Trophoblast cell (in vitro differentiated cells and primary cell): ENCODE measurements around the gene DNALI1.
"Not testable (repeated sequence)": the region's sequence is repeated elsewhere in the genome, so short reads cannot be mapped to it uniquely, and the experiment has no call there.

Source experiments
- DNase-seq, 2 donors: peaks; one replicate each; pipeline ENCODE4 v3.0.0-alpha.2; 2016
- H2AFZ ChIP-seq: 2 replicates; pipeline ENCODE4 v1.6.1; 2013; ENCODE audit warnings: low read length, moderate library complexity, mild to moderate bottlenecking; ENCODE audit not compliant: insufficient read depth, poor library complexity
- H2AK5ac ChIP-seq: 2 replicates; pipeline ENCODE4 v1.6.1; 2013; ENCODE audit warnings: mild to moderate bottlenecking, low read length
- H2BK120ac ChIP-seq: 2 replicates; pipeline ENCODE4 v1.6.1; 2013; ENCODE audit warnings: low read length, mild to moderate bottlenecking, moderate library complexity; ENCODE audit not compliant: insufficient read depth, poor library complexity
- H2BK12ac ChIP-seq: 2 replicates; pipeline ENCODE4 v1.6.1; 2013; ENCODE audit warnings: mild to moderate bottlenecking, low read length, moderate library complexity
- H2BK5ac ChIP-seq: 2 replicates; pipeline ENCODE4 v1.6.1; 2013; ENCODE audit warnings: low read length, low read depth, moderate library complexity, mild to moderate bottlenecking; ENCODE audit not compliant: poor library complexity
- H3K14ac ChIP-seq: 2 replicates; pipeline ENCODE4 v1.6.1; 2013; ENCODE audit warnings: mild to moderate bottlenecking, low read length
- H3K18ac ChIP-seq: 2 replicates; pipeline ENCODE4 v1.6.1; 2013; ENCODE audit warnings: mild to moderate bottlenecking, low read length
- H3K23ac ChIP-seq: 2 replicates; pipeline ENCODE4 v1.6.1; 2013; ENCODE audit warnings: low read length
- H3K27ac ChIP-seq: 2 replicates; pipeline ENCODE4 v1.5.1; 2013; ENCODE audit warnings: low read depth, mild to moderate bottlenecking, inconsistent platforms, low read length, moderate library complexity
- H3K27me3 ChIP-seq: 2 replicates; pipeline ENCODE4 v1.6.1; 2013; ENCODE audit warnings: inconsistent platforms, mild to moderate bottlenecking, low read length, moderate library complexity; ENCODE audit not compliant: insufficient read depth
- H3K36me3 ChIP-seq, 2 experiments: 1 replicate in 1 of 2; 2 replicates in 1 of 2; pipeline ENCODE4 v1.6.1; 2013; ENCODE audit warnings: low read length in 2 of 2, mild to moderate bottlenecking in 2 of 2, moderate library complexity in 1 of 2; ENCODE audit not compliant: insufficient read depth in 2 of 2, control insufficient read depth in 1 of 2
- H3K4ac ChIP-seq: 2 replicates; pipeline ENCODE4 v1.6.1; 2013; ENCODE audit warnings: low read depth, mild to moderate bottlenecking, low read length, moderate library complexity
- H3K4me1 ChIP-seq, 2 experiments: 1 replicate in 1 of 2; 2 replicates in 1 of 2; pipeline ENCODE4 v1.6.1; 2013; ENCODE audit warnings: low read length in 2 of 2, mild to moderate bottlenecking in 2 of 2, moderate library complexity in 1 of 2; ENCODE audit not compliant: insufficient read depth in 2 of 2, control insufficient read depth in 1 of 2
- H3K4me2 ChIP-seq: 2 replicates; pipeline ENCODE4 v1.6.1; 2013; ENCODE audit warnings: inconsistent platforms, mild to moderate bottlenecking, low read length, moderate library complexity
- H3K4me3 ChIP-seq: 2 replicates; pipeline ENCODE4 v1.5.1; 2013; ENCODE audit warnings: mild to moderate bottlenecking, low read depth, low read length, inconsistent platforms
- H3K79me1 ChIP-seq: one replicate; pipeline ENCODE4 v1.6.1; 2013; ENCODE audit warnings: low read length
- H3K79me2 ChIP-seq: 2 replicates; pipeline ENCODE4 v1.6.1; 2013; ENCODE audit warnings: low read length, mild to moderate bottlenecking; ENCODE audit not compliant: control insufficient read depth, insufficient read depth, poor library complexity
- H3K9ac ChIP-seq: 2 replicates; pipeline ENCODE4 v1.6.1; 2013; ENCODE audit warnings: mild to moderate bottlenecking, low read length
- H3K9me3 ChIP-seq: 2 replicates; pipeline ENCODE4 v1.6.1; 2013; ENCODE audit warnings: low read depth, mild to moderate bottlenecking, control low read depth, inconsistent platforms, low read length; ENCODE audit not compliant: insufficient read depth
- H4K12ac ChIP-seq: 2 replicates; pipeline ENCODE4 v1.6.1; 2013; ENCODE audit warnings: low read depth, mild to moderate bottlenecking, low read length, moderate library complexity
- H4K8ac ChIP-seq: 2 replicates; pipeline ENCODE4 v1.6.1; 2013; ENCODE audit warnings: low read depth, mild to moderate bottlenecking, low read length, moderate library complexity
- H4K91ac ChIP-seq: one replicate; pipeline ENCODE4 v1.6.1; 2013; ENCODE audit warnings: low read depth, mild to moderate bottlenecking, low read length, moderate library complexity
- WGBS: extraction: QIAGEN DNeasy Blood & Tissue Kit; methylation state at CpG from one replicate; pipeline ENCODE4 v1.1.7; 2013; ENCODE audit warnings: missing lambda C conversion rate; ENCODE audit not compliant: insufficient read length, insufficient coverage; ENCODE audit errors: extremely low coverage; 5-methylcytosine and 5-hydroxymethylcytosine counted together

DNALI1 gene

GRCh38 chr1:37515185-37516034 is 41.3 kb upstream of the DNALI1 start:
- Histone ChIP-seq H3K79me1 (peaks cover 7% of the 10 kb centered on the region), H3K4ac (no peak overlapping the region), H3K23ac (no peak overlapping the region), H3K4me3 (peak overlapping the region; percentile 65), H2BK12ac (no peak overlapping the region), H3K79me2 (peaks cover 7% of the 10 kb centered on the region), H3K27me3 (no peaks in the 10 kb centered on the region), H3K14ac (no peak overlapping the region), H4K8ac (peak overlapping the region; percentile 81), H3K27ac (peak overlapping the region; percentile 66), H3K9ac (peak overlapping the region; percentile 57), H2BK120ac (no peak overlapping the region), H2BK5ac (no peak overlapping the region), H3K9me3 (no peaks in the 10 kb centered on the region), H3K4me2 (peak overlapping the region; percentile 92), H3K18ac (no peak overlapping the region), H3K4me1 (peaks cover 5 to 6% of the 10 kb centered on the region in 2 experiments), H2AFZ (peak overlapping the region; percentile 47), H4K91ac (peak overlapping the region; percentile 67), H3K36me3 (peaks cover 4 to 5% of the 10 kb centered on the region in 2 experiments), H2AK5ac (no peak overlapping the region), H4K12ac (peak overlapping the region; percentile 37)
- no CpG with 5 or more reads among the region's 18 CpGs for WGBS
- no peak for DNase-seq

GRCh38 chr1:37517569-37517968 is 39.2 kb upstream of the DNALI1 start:
- H2BK5ac ChIP-seq: no peak overlapping the region
- no peak overlapping the region for H3K27ac ChIP-seq
- H4K91ac ChIP-seq: no peak overlapping the region
- H3K4me1 ChIP-seq: peaks cover 5 to 6% of the 10 kb centered on the region in 2 experiments
- H3K4me2 ChIP-seq: no peak overlapping the region
- no CpG with 5 or more reads among the region's 1 CpG for WGBS
- H2AK5ac ChIP-seq: no peak overlapping the region
- no peak overlapping the region for H3K9ac ChIP-seq
- H3K4me3 ChIP-seq: no peak overlapping the region
- no peak overlapping the region for H2AFZ ChIP-seq
- H3K23ac ChIP-seq: no peak overlapping the region
- no peak overlapping the region for H3K14ac ChIP-seq
- DNase-seq: no peak
- H3K9me3 ChIP-seq: no peaks in the 10 kb centered on the region
- H2BK12ac ChIP-seq: no peak overlapping the region
- no peak overlapping the region for H4K8ac ChIP-seq
- no peak overlapping the region for H4K12ac ChIP-seq
- H3K4ac ChIP-seq: no peak overlapping the region
- H3K79me1 ChIP-seq: peaks cover 7% of the 10 kb centered on the region
- peaks cover 7% of the 10 kb centered on the region for H3K79me2 ChIP-seq
- no peak overlapping the region for H2BK120ac ChIP-seq
- H3K27me3 ChIP-seq: no peaks in the 10 kb centered on the region
- H3K36me3 ChIP-seq: peaks cover 2% of the 10 kb centered on the region in 2 experiments
- no peak overlapping the region for H3K18ac ChIP-seq

- H2AK5ac ChIP-seq, H2AFZ ChIP-seq, H3K27ac ChIP-seq, H3K79me1 ChIP-seq, H3K9me3 ChIP-seq, H3K4me1 ChIP-seq, H4K12ac ChIP-seq, H3K79me2 ChIP-seq, H2BK12ac ChIP-seq, H3K18ac ChIP-seq, H3K36me3 ChIP-seq, H3K4ac ChIP-seq, H3K4me3 ChIP-seq, H2BK5ac ChIP-seq, H3K23ac ChIP-seq, H3K4me2 ChIP-seq, H3K14ac ChIP-seq, H2BK120ac ChIP-seq, H3K27me3 ChIP-seq, H4K8ac ChIP-seq, H3K9ac ChIP-seq, DNase-seq, H4K91ac ChIP-seq: not testable (repeated sequence)
- no CpG with 5 or more reads among the region's 31 CpGs for WGBS
These were observed 38.5 kb upstream of the DNALI1 start for GRCh38 chr1:37518241-37518640.

GRCh38 chr1:37518929-37519328 is 37.8 kb upstream of the DNALI1 start:
- not testable (repeated sequence) for H3K79me2 ChIP-seq, H3K18ac ChIP-seq, H3K36me3 ChIP-seq, H3K79me1 ChIP-seq, H4K8ac ChIP-seq, H2BK5ac ChIP-seq, H4K91ac ChIP-seq, H3K4ac ChIP-seq, H3K4me1 ChIP-seq, H4K12ac ChIP-seq, H2AK5ac ChIP-seq, H2AFZ ChIP-seq, H3K14ac ChIP-seq, H3K27me3 ChIP-seq, H3K23ac ChIP-seq, H3K27ac ChIP-seq, H3K4me2 ChIP-seq, H3K9me3 ChIP-seq, H3K4me3 ChIP-seq, H3K9ac ChIP-seq, H2BK12ac ChIP-seq, DNase-seq, H2BK120ac ChIP-seq
- no CpG with 5 or more reads among the region's 15 CpGs for WGBS
